Heart left ventricle (tissue), 16 donors: ENCODE results near the gene PGBD5. TPM values are rescaled to one million over a fixed set of nuclear protein-coding genes. Genes with fewer than 3 reads are reported as not detected.

Experiments
- ATAC-seq, 4 donors: fragments of 200-7000 bp; cut with Tn5 transposase; one replicate each; pipeline ENCODE4 v1.9.1; 2020 to 2022; ENCODE audit warnings: moderate library complexity in 4 of 4, mild to moderate bottlenecking in 3 of 4, moderate number of reproducible peaks in 1 of 4
- DNase-seq, 5 donors: peaks; one replicate each; pipeline ENCODE4 v3.0.0-alpha.2; 2020
- H3K27ac ChIP-seq, 12 donors: fragments of 200-600 bp; sonication (generic) in 4 of 12; one replicate each; pipeline versions ENCODE4 v1.5.0 to v1.8.0; 2016 to 2022; ENCODE audit warnings: mild to moderate bottlenecking in 2 of 12
- H3K27me3 ChIP-seq, 9 donors: fragments of 200-600 bp; sonication (generic) in 2 of 9; one replicate each; pipeline versions ENCODE4 v1.5.1 to v1.8.0; 2016 to 2022; ENCODE audit warnings: mild to moderate bottlenecking in 3 of 9
- H3K36me3 ChIP-seq, 9 donors: fragments of 200-600 bp; sonication (generic) in 2 of 9; one replicate each; pipeline versions ENCODE4 v1.5.0 to v1.8.0; 2018 to 2022; ENCODE audit warnings: mild to moderate bottlenecking in 2 of 9
- H3K4me1 ChIP-seq, 12 donors: fragments of 200-600 bp; sonication (generic) in 4 of 12; one replicate each; pipeline versions ENCODE4 v1.5.0 to v1.8.0; 2016 to 2022; ENCODE audit warnings: mild to moderate bottlenecking in 3 of 12
- H3K4me3 ChIP-seq, 12 donors: fragments of 200-600 bp; sonication (generic) in 4 of 12; one replicate each; pipeline versions ENCODE4 v1.5.0 to v1.8.0; 2017 to 2022; ENCODE audit warnings: mild to moderate bottlenecking in 9 of 12, moderate library complexity in 4 of 12
- H3K9me3 ChIP-seq, 12 donors: fragments of 200-600 bp; sonication (generic) in 4 of 12; one replicate each; pipeline versions ENCODE4 v1.5.0 to v1.8.0; 2016 to 2022; ENCODE audit warnings: mild to moderate bottlenecking in 1 of 12
- CTCF ChIP-seq, 12 donors: fragments of 200-600 bp; sonication (generic) in 4 of 12; IDR thresholded peaks; one replicate each; pipeline versions ENCODE4 v1.5.0 to v1.8.0; 2018 to 2022; ENCODE audit warnings: antibody characterized with exemption in 12 of 12, mild to moderate bottlenecking in 5 of 12
- POLR2A ChIP-seq, 2 donors: fragments of 450-650 bp; IDR thresholded peaks; one replicate each; pipeline ENCODE4 v1.6.1; 2017; ENCODE audit warnings: antibody characterized with exemption in 2 of 2, mild to moderate bottlenecking in 2 of 2, moderate library complexity in 2 of 2
- WGBS, 4 donors: extraction: QIAGEN DNeasy Blood & Tissue Kit in 2 of 4; methylation state at CpG; one replicate each; pipeline versions ENCODE4 v1.1.5 to v1.1.7; 2013 to 2018; 5-methylcytosine and 5-hydroxymethylcytosine counted together
- intact Hi-C, 10 donors: fragments of 100-400 bp; cut with DNase I; formaldehyde crosslinking; loops; one replicate each; pipeline versions ENCODE4 v1.11.1 to v1.14.2; 2022
- polyA plus RNA-seq, 2 donors: library from polyadenylated mRNA; stranded (reverse); fragments of 200-250 nt; gene quantifications; one replicate each; pipeline ENCODE4 v1.2.3, GENCODE V29; 2013
- total RNA-seq, 9 donors: library from RNA; depleted of rRNA in 2 of 9; stranded (reverse); fragments of >200 nt in 2 of 9; fragmentation: NEBNext Ultra II Directional in 3 of 9; extraction: Animal tissue kit (Norgen Biotek cat#: 25700) in 3 of 9; gene quantifications; one replicate each; pipeline versions ENCODE4 v1.1.0 to v1.2.4, GENCODE V29; 2016 to 2023
- donor health status: ischemic (EF 13 %, LVEDD 7.1; RV severe dilation, severe dysfunction).
- donor health status: healthy with polysubstance abuse.
- donor health status: DM: no; HTN: yes; CAD: no.
- donor health status: DM: no; HTN: no; CAD: no.
- donor health status: ischemic (EF 25% LVEDD 6.9; RV normal size, moderate dysfunction).
- donor health status: ischemic (EF 25% LVEDD 5.7; RV mildly dilated, moderate dysfunction).
- donor health status: healthy.
- donor health status: DM: yes; HTN: yes; CAD: no.
- donor health status: ischemic (EF 35%, LVEDD 5.7; RV mildly dilated, moderate dysfunction).
- donor health status: nonischemic (EF 11% LVEDD 7.7; RV severe dilation, severe dysfunction).
- donor health status: DM: yes; HTN: yes; CAD: no.
- donor health status: PGD.
- donor health status: ischemic (EF 29% LVEDD 5.4; RV normal size, mild dysfunction).
- donor health status: nonischemic (EF 23%, LVEDD 6.1; RV moderate dilation, normal function).

The PGBD5 gene
- total and polyA plus RNA-seq, 11 donors: 1.3 to 16.1 (median 6.3) TPM

GRCh38 chr1:230314142-230314470 lies 112.0 kb downstream of the PGBD5 start:
- H3K4me3 ChIP-seq: no peak overlapping the region
- WGBS, 4 donors: 87 to 89% (median 88%) methylated on average over 8 of the region's 8 CpGs
- H3K27me3 ChIP-seq: peaks cover 0 to 9% (median 0%) of the 10 kb centered on the region in 9 donors
- peaks cover 0 to 9% (median 0%) of the 10 kb centered on the region in 12 donors for H3K4me1 ChIP-seq
- no peaks in the 10 kb centered on the region for H3K36me3 ChIP-seq
- H3K27ac ChIP-seq: no peak overlapping the region
- DNase-seq (no peak), ATAC-seq (no peak)
- intact Hi-C loops: loop anchor here in 9 of 10 donors (5.0 to 10.0 kb wide), 6 partner anchors 97 to 1059 kb away; partner anchors contain the start of gene ABCB10 (in 4 of the 9)
- TF ChIP-seq POLR2A (IDR thresholded peaks at IDR 0.05) (no peak), CTCF (IDR thresholded peaks at IDR 0.05) (no peak)
- no peaks in the 10 kb centered on the region for H3K9me3 ChIP-seq

GRCh38 chr1:230313453-230314141 lies 112.5 kb downstream of the PGBD5 start:
- ATAC-seq (no peak), DNase-seq (no peak)
- Histone ChIP-seq H3K27ac (no peak overlapping the region), H3K4me1 (peaks cover 0 to 9% (median 0%) of the 10 kb centered on the region in 12 donors), H3K27me3 (peaks cover 0 to 9% (median 0%) of the 10 kb centered on the region in 9 donors), H3K4me3 (no peak overlapping the region), H3K36me3 (no peaks in the 10 kb centered on the region), H3K9me3 (no peaks in the 10 kb centered on the region)
- TF ChIP-seq POLR2A (IDR thresholded peaks at IDR 0.05) (no peak), CTCF (IDR thresholded peaks at IDR 0.05) (no peak)
- intact Hi-C loops: loop anchor here in 9 of 10 donors (5.0 to 10.0 kb wide), 6 partner anchors 96 to 1059 kb away; partner anchors contain the start of gene ABCB10 (in 4 of the 9)
- WGBS, 4 donors: 70 to 80% (median 76%) methylated on average over 12 of the region's 12 CpGs

GRCh38 chr1:230312676-230313075 lies 113.5 kb downstream of the PGBD5 start:
- no peak for TF ChIP-seq CTCF (IDR thresholded peaks at IDR 0.05)
- no peak for TF ChIP-seq POLR2A (IDR thresholded peaks at IDR 0.05)
- Histone ChIP-seq H3K27me3 (peaks cover 0 to 9% (median 0%) of the 10 kb centered on the region in 9 donors), H3K36me3 (no peaks in the 10 kb centered on the region), H3K27ac (no peak overlapping the region), H3K4me1 (peaks cover 0 to 12% (median 1%) of the 10 kb centered on the region in 12 donors), H3K9me3 (no peaks in the 10 kb centered on the region), H3K4me3 (no peak overlapping the region)
- DNase-seq: no peak
- intact Hi-C loops: loop anchor here in 9 of 10 donors (5.0 to 10.0 kb wide), 6 partner anchors 95 to 1058 kb away; partner anchors contain the start of gene ABCB10 (in 4 of the 9)
- ATAC-seq: no peak
- 68 to 77% (median 72%) methylated on average over 3 of the region's 3 CpGs for WGBS, 4 donors

GRCh38 chr1:230310381-230311163 lies 115.6 kb downstream of the PGBD5 start:
- H3K27me3 ChIP-seq: peaks cover 0 to 9% (median 0%) of the 10 kb centered on the region in 9 donors
- intact Hi-C loops: loop anchor here (1.0 to 10.0 kb wide), 9 partner anchors 93 to 1056 kb away; partner anchors contain the start of gene ABCB10 (in 4 of the 10)
- DNase-seq: peak; percentile 67 to 82 (median 71)
- H3K4me3 ChIP-seq: no peak overlapping the region
- WGBS, 4 donors: 34 to 37% (median 35%) methylated on average over 14 of the region's 14 CpGs
- peak; percentile 75 to 88 (median 86) for ATAC-seq
- TF ChIP-seq POLR2A (IDR thresholded peaks at IDR 0.05) (no peak), CTCF (IDR thresholded peaks at IDR 0.05) (peak; percentile 85 to 96 (median 92))
- H3K36me3 ChIP-seq: no peaks in the 10 kb centered on the region
- no peak overlapping the region for H3K27ac ChIP-seq
- H3K4me1 ChIP-seq: peaks cover 0 to 16% (median 1%) of the 10 kb centered on the region in 12 donors
- no peaks in the 10 kb centered on the region for H3K9me3 ChIP-seq
